ENCODE data around the gene FHDC1.

The FHDC1 gene

GRCh38 chr4:153025406-153025805, 89.3 kb downstream of the FHDC1 start:
- no peak overlapping the region for H3K27ac ChIP-seq
- H3K27me3 ChIP-seq (ENCODE audit: insufficient read depth, low read depth): no peaks in the 10 kb centered on the region
- TF ChIP-seq CTCF (conservative IDR thresholded peaks at IDR 0.05; ENCODE audit: low read depth, low read length): no peak
- no peak overlapping the region for H3K4me3 ChIP-seq (IDR thresholded peaks at IDR 0.05; ENCODE audit: insufficient read depth, low read depth, low read length)
- no peak overlapping the region for H3K4me2 ChIP-seq
- H3K79me2 ChIP-seq (ENCODE audit: insufficient read depth, low read depth): no peaks in the 10 kb centered on the region
- H3K4me1 ChIP-seq (ENCODE audit: low read depth, poor library complexity, severe bottlenecking): no peaks in the 10 kb centered on the region
- no peak overlapping the region for H3K9ac ChIP-seq
- no peaks in the 10 kb centered on the region for H3K36me3 ChIP-seq (ENCODE audit: insufficient read depth)
- no peaks in the 10 kb centered on the region for H4K20me1 ChIP-seq (ENCODE audit: insufficient read depth)
- no peak overlapping the region for H2AFZ ChIP-seq (ENCODE audit: low read depth)

GRCh38 chr4:153026591-153027346, 90.6 kb downstream of the FHDC1 start:
- H3K4me3 ChIP-seq (IDR thresholded peaks at IDR 0.05; ENCODE audit: insufficient read depth, low read depth, low read length): no peak overlapping the region
- H3K4me1 ChIP-seq (ENCODE audit: low read depth, poor library complexity, severe bottlenecking): no peaks in the 10 kb centered on the region
- H3K4me2 ChIP-seq: no peak overlapping the region
- H4K20me1 ChIP-seq (ENCODE audit: insufficient read depth): no peaks in the 10 kb centered on the region
- H3K27ac ChIP-seq: no peak overlapping the region
- H2AFZ ChIP-seq (ENCODE audit: low read depth): no peak overlapping the region
- no peak for TF ChIP-seq CTCF (conservative IDR thresholded peaks at IDR 0.05; ENCODE audit: low read depth, low read length)
- no peak overlapping the region for H3K9ac ChIP-seq
- no peaks in the 10 kb centered on the region for H3K79me2 ChIP-seq (ENCODE audit: insufficient read depth, low read depth)
- no peaks in the 10 kb centered on the region for H3K36me3 ChIP-seq (ENCODE audit: insufficient read depth)
- no peaks in the 10 kb centered on the region for H3K27me3 ChIP-seq (ENCODE audit: insufficient read depth, low read depth)

- no peak overlapping the region for H3K4me3 ChIP-seq (IDR thresholded peaks at IDR 0.05; ENCODE audit: insufficient read depth, low read depth, low read length)
- H3K27me3 ChIP-seq (ENCODE audit: insufficient read depth, low read depth): no peaks in the 10 kb centered on the region
- no peaks in the 10 kb centered on the region for H3K36me3 ChIP-seq (ENCODE audit: insufficient read depth)
- no peak overlapping the region for H3K4me2 ChIP-seq
- H4K20me1 ChIP-seq (ENCODE audit: insufficient read depth): no peaks in the 10 kb centered on the region
- H2AFZ ChIP-seq (ENCODE audit: low read depth): no peak overlapping the region
- no peak for TF ChIP-seq CTCF (conservative IDR thresholded peaks at IDR 0.05; ENCODE audit: low read depth, low read length)
- H3K27ac ChIP-seq: no peak overlapping the region
- no peak overlapping the region for H3K9ac ChIP-seq
- no peaks in the 10 kb centered on the region for H3K79me2 ChIP-seq (ENCODE audit: insufficient read depth, low read depth)
- no peaks in the 10 kb centered on the region for H3K4me1 ChIP-seq (ENCODE audit: low read depth, poor library complexity, severe bottlenecking)
Measured at GRCh38 chr4:153027866-153028265, 91.7 kb downstream of the FHDC1 start.

GRCh38 chr4:153028535-153028934, 92.4 kb downstream of the FHDC1 start:
- Histone ChIP-seq H3K9ac (no peak overlapping the region), H3K79me2 (ENCODE audit: insufficient read depth, low read depth) (no peaks in the 10 kb centered on the region), H2AFZ (ENCODE audit: low read depth) (no peak overlapping the region), H3K27me3 (ENCODE audit: insufficient read depth, low read depth) (no peaks in the 10 kb centered on the region), H3K27ac (no peak overlapping the region), H3K36me3 (ENCODE audit: insufficient read depth) (no peaks in the 10 kb centered on the region), H3K4me2 (no peak overlapping the region), H3K4me1 (ENCODE audit: low read depth, poor library complexity, severe bottlenecking) (no peaks in the 10 kb centered on the region), H3K4me3 (IDR thresholded peaks at IDR 0.05; ENCODE audit: insufficient read depth, low read depth, low read length) (no peak overlapping the region), H4K20me1 (ENCODE audit: insufficient read depth) (no peaks in the 10 kb centered on the region)
- TF ChIP-seq CTCF (conservative IDR thresholded peaks at IDR 0.05; ENCODE audit: low read depth, low read length): no peak
